GM19035 (cell line): ENCODE measurements around the gene POTEB.
"Not testable (repeated sequence)": the region's sequence is repeated elsewhere in the genome, so short reads cannot be mapped to it uniquely, and the experiment has no call there.

Source experiments
- ATAC-seq: cut with Tn5 transposase; IDR thresholded peaks from one replicate; pipeline ENCODE4 v1.9.1; 2021; ENCODE audit not compliant: unreplicated experiment

Gene POTEB

DNA sequence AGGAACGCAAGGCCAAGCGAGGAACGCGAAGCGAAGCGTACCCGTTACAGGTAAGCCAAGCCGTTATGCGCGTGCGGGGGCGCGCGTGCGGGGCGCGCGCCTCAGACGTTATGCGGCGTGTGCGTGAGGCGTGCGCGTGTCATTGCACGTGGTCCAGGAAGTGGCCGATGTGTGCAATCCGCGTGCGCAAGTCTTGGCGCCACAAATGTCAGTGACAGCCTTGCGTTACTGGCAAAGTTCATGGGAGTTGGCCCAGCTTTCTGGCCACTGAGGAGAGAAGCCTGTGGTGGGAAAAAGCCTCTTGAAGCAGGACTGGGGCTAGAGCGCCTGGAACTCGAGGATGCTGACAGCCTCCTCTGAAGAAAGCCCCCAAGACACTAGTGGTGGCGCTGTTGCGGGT, at the start of gene POTEB:
TSS of gene POTEB (minus strand) at position 101 of the 400 bp plus-strand sequence. CDS start 489 bp downstream, outside the sequence.
- not testable (repeated sequence) for ATAC-seq

DNA sequence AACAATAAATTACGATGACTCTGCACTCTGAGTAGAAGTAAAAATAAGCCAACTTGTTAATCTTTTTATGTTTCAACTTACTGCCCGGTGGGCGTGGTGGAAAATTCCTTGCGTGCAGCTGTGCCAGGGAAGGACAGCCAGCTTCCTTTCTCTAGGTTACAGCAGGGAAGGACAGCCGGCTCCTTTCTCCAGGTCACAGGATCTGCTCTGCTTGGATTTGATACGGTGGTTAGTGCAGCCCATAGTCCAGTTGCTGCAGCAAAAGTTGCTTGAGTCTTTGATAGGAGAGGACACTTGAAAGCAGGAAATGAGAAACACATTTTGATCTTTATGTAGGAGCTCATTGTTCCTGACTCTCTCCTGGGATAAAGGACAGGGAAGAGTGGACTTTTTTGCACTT, 13.4 kb upstream of the POTEB start:
- ATAC-seq = not testable (repeated sequence)

DNA sequence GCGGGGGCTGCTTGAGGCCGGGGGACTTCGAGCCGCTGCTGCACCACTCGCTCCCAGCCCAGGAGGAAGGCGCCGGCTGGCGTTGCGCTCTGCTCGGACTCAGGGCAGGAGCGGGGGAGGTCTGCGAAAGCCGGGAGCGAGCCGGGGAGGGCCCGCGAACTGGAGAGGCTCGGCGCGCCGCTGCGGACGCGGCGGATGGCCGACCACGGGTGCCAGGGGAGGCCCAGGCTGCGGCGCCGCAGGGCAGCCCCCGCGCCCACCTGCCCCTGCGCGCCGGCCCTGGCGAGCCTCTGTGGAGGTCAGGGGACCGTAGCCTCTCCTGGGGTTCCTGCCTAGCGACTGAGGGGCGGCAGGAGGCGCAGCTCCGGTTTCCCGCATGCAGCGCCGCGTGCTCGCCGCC, 12.0 kb upstream of the POTEB start:
- not testable (repeated sequence) for ATAC-seq

DNA sequence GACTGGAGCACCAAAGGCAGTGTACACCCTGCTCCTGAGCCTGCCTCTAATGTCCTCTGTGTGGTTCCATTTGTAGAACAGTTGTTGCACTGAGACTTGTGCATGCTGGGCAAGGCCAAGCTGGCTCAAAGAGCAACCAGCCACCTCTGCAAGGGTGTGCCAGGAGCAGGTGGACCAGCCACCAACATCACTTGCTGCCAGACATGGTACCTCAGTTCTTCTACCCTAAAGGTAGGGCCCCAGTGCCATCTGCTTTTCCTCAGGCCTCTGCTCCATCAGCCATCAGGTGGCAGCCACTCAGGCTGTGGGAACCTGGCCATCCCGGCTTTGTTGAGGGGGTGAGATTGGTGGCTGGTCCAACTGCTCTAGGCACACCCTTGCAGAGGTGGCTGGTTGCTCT, 38.7 kb downstream of the POTEB start:
- not testable (repeated sequence) for ATAC-seq
